HG02610 (cell line): ENCODE results near the gene KCNQ5.

ENCODE experiments used
- ATAC-seq: cut with Tn5 transposase; IDR thresholded peaks from one replicate; pipeline ENCODE4 v1.9.1; 2021; ENCODE audit warnings: mild to moderate bottlenecking, moderate library complexity; ENCODE audit not compliant: unreplicated experiment

Gene KCNQ5

GRCh38 chr6:73041051-73041450 lies 419.2 kb downstream of the KCNQ5 start:
- ATAC-seq: no peak

- ATAC-seq: no peak
Measured at GRCh38 chr6:73042892-73043291, 421.0 kb downstream of the KCNQ5 start.

- ATAC-seq: no peak
Measured at GRCh38 chr6:73043446-73043845, 421.6 kb downstream of the KCNQ5 start.

DNA sequence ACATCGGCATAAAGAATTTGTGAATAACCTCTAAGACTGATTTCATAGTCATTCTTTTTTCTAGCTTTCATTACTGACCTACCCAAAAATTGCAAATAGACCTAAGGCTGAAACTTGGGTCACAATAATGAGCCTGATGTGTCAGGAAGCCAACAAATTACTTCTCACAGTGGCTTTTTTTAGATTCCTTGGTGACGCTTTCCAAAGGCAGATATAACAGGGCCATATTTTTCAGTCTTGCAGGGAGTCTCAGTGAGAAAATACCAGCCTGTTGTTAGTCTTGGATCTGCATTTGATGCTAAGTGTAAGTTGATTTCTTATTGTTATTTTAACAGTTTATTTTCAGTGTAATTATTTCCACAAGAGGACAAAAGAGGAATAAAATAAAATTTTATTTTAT lies 423.7 kb downstream of the KCNQ5 start:
- no peak for ATAC-seq

GRCh38 chr6:73047801-73048200 lies 425.9 kb downstream of the KCNQ5 start:
- ATAC-seq: no peak

GRCh38 chr6:73049971-73050594 lies 428.2 kb downstream of the KCNQ5 start:
- ATAC-seq: no peak

DNA sequence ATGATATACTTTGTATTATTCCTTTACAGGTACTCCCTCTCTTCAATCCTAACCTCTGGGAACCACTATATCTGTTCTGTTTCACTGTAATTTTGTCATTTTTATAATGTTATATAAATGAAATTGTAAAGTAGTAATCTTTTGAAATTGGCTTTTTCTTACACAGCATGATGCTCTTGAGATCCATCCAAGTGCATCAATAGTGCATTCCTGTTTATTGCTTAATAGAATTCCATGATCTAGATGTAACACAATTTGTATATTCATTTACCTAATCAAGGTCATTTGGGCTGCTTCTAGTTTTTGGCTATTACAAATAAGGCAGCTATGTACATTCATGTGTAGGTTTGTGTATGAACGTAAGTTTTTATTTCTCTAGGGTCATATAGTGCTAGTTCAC lies 428.8 kb downstream of the KCNQ5 start:
- no peak for ATAC-seq

DNA sequence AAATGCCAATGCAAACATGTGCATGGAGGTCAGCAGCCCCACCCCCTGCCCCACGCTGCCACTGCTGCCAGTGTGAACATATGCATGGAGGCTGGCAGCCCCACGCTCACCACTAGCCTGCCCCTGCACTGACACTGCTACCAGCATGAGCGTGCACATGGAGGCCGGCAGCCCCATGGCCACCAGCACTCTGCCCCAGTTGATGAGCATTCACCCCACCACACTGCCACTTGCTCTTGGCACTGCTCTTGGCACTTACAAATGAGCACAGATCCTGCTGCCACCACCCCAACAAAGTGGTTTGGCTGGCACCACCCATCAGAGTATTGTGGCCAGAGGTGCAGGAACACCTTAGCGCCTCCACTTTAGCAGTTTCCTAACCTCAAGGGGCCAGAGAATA lies 429.3 kb downstream of the KCNQ5 start:
- no peak for ATAC-seq

- no peak for ATAC-seq
Measured at GRCh38 chr6:73054958-73055357, 433.1 kb downstream of the KCNQ5 start.

GRCh38 chr6:73058736-73059135 lies 436.9 kb downstream of the KCNQ5 start:
- ATAC-seq: no peak

- no peak for ATAC-seq
Measured at GRCh38 chr6:73062130-73062529, 440.3 kb downstream of the KCNQ5 start.

DNA sequence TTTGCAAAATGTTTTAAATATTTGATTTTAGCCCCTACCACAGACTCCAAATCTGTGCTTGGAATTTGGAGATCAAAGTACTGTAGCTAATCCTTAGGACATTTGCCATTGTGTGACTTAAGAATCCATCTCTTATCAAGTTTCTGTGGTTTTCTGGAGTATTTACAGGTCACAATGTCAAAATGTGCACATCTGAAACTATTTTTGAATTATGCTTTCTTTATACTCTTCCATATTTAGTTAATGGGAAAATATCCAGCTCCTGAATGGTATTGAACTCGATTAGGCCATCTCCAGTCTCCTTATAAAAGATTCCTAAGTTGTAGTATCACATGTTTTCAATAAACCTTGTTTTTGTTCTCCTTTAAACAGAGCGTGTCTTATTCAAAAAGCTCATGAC lies 441.0 kb downstream of the KCNQ5 start:
- no peak for ATAC-seq

DNA sequence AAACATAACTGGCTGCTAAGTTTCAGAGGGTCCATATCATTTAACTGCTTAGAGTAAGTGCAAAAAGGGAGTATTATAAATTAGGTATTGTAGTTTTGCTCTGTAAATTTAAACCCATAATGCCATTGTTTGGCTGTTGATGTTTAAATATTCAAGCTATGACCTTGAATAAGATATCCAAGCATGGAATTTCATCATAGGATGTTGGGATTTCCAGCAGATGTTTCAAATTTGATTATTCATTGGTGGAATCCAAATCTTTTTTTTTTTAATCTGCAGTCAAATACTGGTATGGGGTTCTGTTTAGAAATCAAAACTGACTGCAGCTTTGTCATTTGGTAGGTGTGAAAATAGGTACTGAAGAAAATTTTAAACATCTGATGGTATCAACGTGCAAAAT lies 442.4 kb downstream of the KCNQ5 start:
- ATAC-seq: no peak

GRCh38 chr6:73073238-73073637 lies 451.4 kb downstream of the KCNQ5 start:
- no peak for ATAC-seq

DNA sequence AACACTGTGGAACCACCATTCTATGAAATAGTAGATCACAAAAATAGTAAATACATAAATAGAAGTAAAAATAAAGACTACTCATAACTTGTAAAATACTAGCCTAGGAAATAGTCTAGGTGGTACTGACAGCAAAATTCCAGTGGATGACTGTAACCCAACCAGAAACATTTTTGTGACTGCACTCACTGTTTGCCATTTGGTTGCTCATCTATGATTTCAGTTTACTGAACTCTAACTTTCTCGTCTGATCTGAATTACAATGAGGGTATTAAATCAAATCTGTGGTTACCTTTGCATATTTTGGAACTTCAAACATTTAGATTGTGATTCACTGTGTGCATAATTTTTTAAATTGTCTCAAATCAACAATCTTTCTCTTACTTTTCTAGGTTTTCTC lies 452.3 kb downstream of the KCNQ5 start:
- ATAC-seq: no peak

GRCh38 chr6:73076211-73076954 lies 454.5 kb downstream of the KCNQ5 start:
- no peak for ATAC-seq

DNA sequence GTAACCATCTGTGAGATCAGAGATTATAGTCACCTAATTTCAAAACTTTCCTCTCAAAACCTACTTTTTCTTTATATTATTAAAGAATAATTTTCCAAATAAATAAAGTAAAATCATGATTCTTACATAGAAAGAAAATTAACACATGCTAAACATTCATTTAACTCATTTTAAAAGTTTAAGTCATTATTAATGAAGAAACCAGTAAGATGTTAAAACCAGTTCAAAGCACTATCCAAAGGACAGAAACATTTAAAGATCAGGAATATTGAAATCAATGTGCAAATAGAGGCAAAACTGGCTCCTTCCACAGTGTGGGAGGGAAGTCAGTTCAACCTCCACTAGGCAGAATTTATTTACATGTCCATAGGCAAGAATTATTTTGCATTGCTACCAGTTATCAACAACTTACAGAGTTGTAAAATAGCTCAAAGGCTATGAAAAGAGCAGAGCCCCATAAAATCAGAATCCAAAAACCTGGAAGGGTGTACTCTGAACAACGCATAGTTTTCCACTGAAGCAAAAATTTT lies 456.5 kb downstream of the KCNQ5 start:
- ATAC-seq: no peak

GRCh38 chr6:73078908-73079610 lies 457.2 kb downstream of the KCNQ5 start:
- no peak for ATAC-seq

DNA sequence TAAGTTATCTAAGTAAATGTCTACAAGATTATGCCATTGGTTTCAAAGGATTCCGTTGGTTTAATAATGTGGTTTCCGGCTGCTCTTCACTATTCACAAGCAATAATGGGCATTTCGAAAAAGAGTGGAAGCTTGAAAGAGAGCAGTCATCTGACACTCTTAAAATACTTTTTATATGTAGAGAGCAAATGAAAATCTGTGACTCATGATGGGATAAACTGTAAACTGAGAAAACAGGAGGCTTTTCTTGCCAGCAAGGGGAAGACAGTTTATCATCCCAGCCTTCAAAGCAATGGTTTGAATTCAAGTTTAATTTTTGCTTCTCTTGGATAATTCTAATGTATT lies 457.7 kb downstream of the KCNQ5 start:
- ATAC-seq: no peak

- peak; percentile 67 for ATAC-seq
Measured at GRCh38 chr6:73079978-73080377, 458.1 kb downstream of the KCNQ5 start.

GRCh38 chr6:73081955-73082354 lies 460.1 kb downstream of the KCNQ5 start:
- no peak for ATAC-seq

- no peak for ATAC-seq
Measured at GRCh38 chr6:73083886-73084285, 462.0 kb downstream of the KCNQ5 start.
